AG10803 (cell line): Measurements from ENCODE around the gene DEPP1.
A peak's percentile ranks its signal among the peaks of the same experiment; 100 is the strongest.

Experiments
- DNase-seq: peaks from one replicate; pipeline ENCODE4 v3.0.0; 2010; ENCODE audit warnings: low read depth
- H3K4me3 ChIP-seq: 2 replicates; pipeline ENCODE4 v1.5.1; 2011; ENCODE audit warnings: mild to moderate bottlenecking, low read length, control low read depth
- CTCF ChIP-seq: conservative IDR thresholded peaks from 2 replicates; pipeline ENCODE4 v1.5.1; 2011; ENCODE audit warnings: mild to moderate bottlenecking, low read length, control low read depth, inconsistent platforms

Gene DEPP1

GRCh38 chr10:44959247-44960087 is 19.1 kb downstream of the DEPP1 start, which contains the start of gene RASSF4:
TSS of gene RASSF4 (plus strand) at chr10:44959802. CDS start at chr10:44970203, 10,401 bp downstream.
- peak within 1 kb of the TSS; percentile 74 for H3K4me3 ChIP-seq
- TF ChIP-seq CTCF, result no peak; the same call in 1 of the 2 replicates
- DNase-seq, result peak; percentile 75

- no peak for DNase-seq
- peak overlapping the region; percentile 74 for H3K4me3 ChIP-seq
- TF ChIP-seq CTCF, result no peak
These were observed 19.7 kb downstream of the DEPP1 start for GRCh38 chr10:44958898-44959246.

- peak overlapping the region; percentile 74 for H3K4me3 ChIP-seq
- DNase-seq, result peak; percentile 46
- TF ChIP-seq CTCF, result no peak
These were observed 20.3 kb downstream of the DEPP1 start for GRCh38 chr10:44958196-44958897.

- no peak for DNase-seq
- no peak overlapping the region for H3K4me3 ChIP-seq
- TF ChIP-seq CTCF, result no peak
These were observed 21.6 kb downstream of the DEPP1 start for GRCh38 chr10:44956717-44957706.

GRCh38 chr10:44956226-44956625 is 22.4 kb downstream of the DEPP1 start:
- TF ChIP-seq CTCF, result no peak
- H3K4me3 ChIP-seq, result no peak overlapping the region
- no peak for DNase-seq

- no peak for TF ChIP-seq CTCF
- DNase-seq, result peak; percentile 56
- no peak overlapping the region for H3K4me3 ChIP-seq
These were observed 23.1 kb downstream of the DEPP1 start for GRCh38 chr10:44955413-44956070.
